Activated naive CD8-positive, alpha-beta T cell treated with anti-CD3 and anti-CD28 coated beads for 36 hours (primary cell): ENCODE measurements around the gene CFL1. TPM values are rescaled to one million over a fixed set of nuclear protein-coding genes. Genes with fewer than 3 reads are reported as not detected.
A peak's percentile ranks its signal among the peaks of the same experiment; 100 is the strongest.

ENCODE experiments used
- DNase-seq: peaks from one replicate; pipeline ENCODE4 v3.0.0; 2021
- H3K27ac Mint-ChIP-seq: one replicate; pipeline ENCODE4 v1.8.0; 2022; ENCODE audit warnings: mild to moderate bottlenecking, moderate library complexity, mixed read lengths
- H3K27me3 Mint-ChIP-seq: one replicate; pipeline ENCODE4 v1.8.0; 2022; ENCODE audit warnings: mild to moderate bottlenecking, mixed read lengths
- H3K36me3 Mint-ChIP-seq: one replicate; pipeline ENCODE4 v1.8.0; 2021; ENCODE audit warnings: mild to moderate bottlenecking, mixed read lengths
- H3K4me1 Mint-ChIP-seq: one replicate; pipeline ENCODE4 v1.8.0; 2021; ENCODE audit warnings: mixed read lengths
- H3K4me3 Mint-ChIP-seq: one replicate; pipeline ENCODE4 v1.8.0; 2022; ENCODE audit warnings: mild to moderate bottlenecking, moderate library complexity, mixed read lengths
- H3K9me3 Mint-ChIP-seq: one replicate; pipeline ENCODE4 v1.8.0; 2022; ENCODE audit warnings: mixed read lengths
- total RNA-seq, 2 experiments: library from RNA; stranded (reverse); gene quantifications; one replicate each; pipeline ENCODE4 v1.2.3, GENCODE V29; 2021

Gene CFL1
- total RNA-seq, 2 experiments from 2014 or later, result 1,050 to 1,075 TPM

GRCh38 chr11:65817835-65818680 is 39.9 kb downstream of the CFL1 start:
- Mint-ChIP-seq H3K4me1 (peaks cover 22% of the 10 kb centered on the region), H3K27me3 (no peaks in the 10 kb centered on the region), H3K36me3 (no peaks in the 10 kb centered on the region), H3K27ac (peak overlapping the region; percentile 82), H3K9me3 (no peaks in the 10 kb centered on the region), H3K4me3 (peak overlapping the region; percentile 79)
- DNase-seq, result peak; percentile 92

GRCh38 chr11:65817312-65817834 is 40.6 kb downstream of the CFL1 start:
- Mint-ChIP-seq H3K4me1 (peaks cover 22% of the 10 kb centered on the region), H3K36me3 (no peaks in the 10 kb centered on the region), H3K9me3 (no peaks in the 10 kb centered on the region), H3K27me3 (no peaks in the 10 kb centered on the region), H3K4me3 (peak overlapping the region; percentile 79), H3K27ac (peak overlapping the region; percentile 82)
- DNase-seq, result no peak

GRCh38 chr11:65816696-65817095 is 41.3 kb downstream of the CFL1 start:
- DNase-seq, result no peak
- H3K4me3 Mint-ChIP-seq, result peak overlapping the region; percentile 44
- H3K27ac Mint-ChIP-seq, result no peak overlapping the region
- peaks cover 22% of the 10 kb centered on the region for H3K4me1 Mint-ChIP-seq
- no peaks in the 10 kb centered on the region for H3K27me3 Mint-ChIP-seq
- H3K36me3 Mint-ChIP-seq, result no peaks in the 10 kb centered on the region
- H3K9me3 Mint-ChIP-seq, result no peaks in the 10 kb centered on the region

GRCh38 chr11:65814986-65815565 is 42.9 kb downstream of the CFL1 start:
- no peak overlapping the region for H3K27ac Mint-ChIP-seq
- no peak for DNase-seq

GRCh38 chr11:65814131-65814985 is 43.6 kb downstream of the CFL1 start:
- Mint-ChIP-seq H3K36me3 (no peaks in the 10 kb centered on the region), H3K27me3 (no peaks in the 10 kb centered on the region), H3K4me3 (no peak overlapping the region), H3K4me1 (peaks cover 22% of the 10 kb centered on the region), H3K9me3 (no peaks in the 10 kb centered on the region), H3K27ac (no peak overlapping the region)
- DNase-seq, result no peak

More at GRCh38 chr11:65814986-65815565, 42.9 kb downstream of the CFL1 start:
- H3K27me3 Mint-ChIP-seq, result no peaks in the 10 kb centered on the region
- no peaks in the 10 kb centered on the region for H3K36me3 Mint-ChIP-seq
- no peaks in the 10 kb centered on the region for H3K9me3 Mint-ChIP-seq
- H3K4me3 Mint-ChIP-seq, result no peak overlapping the region
- peaks cover 22% of the 10 kb centered on the region for H3K4me1 Mint-ChIP-seq

- H3K9me3 Mint-ChIP-seq, result no peaks in the 10 kb centered on the region
- H3K4me3 Mint-ChIP-seq, result no peak overlapping the region
- H3K27ac Mint-ChIP-seq, result no peak overlapping the region
- DNase-seq, result no peak
- H3K36me3 Mint-ChIP-seq, result no peaks in the 10 kb centered on the region
- H3K27me3 Mint-ChIP-seq, result peaks cover 11% of the 10 kb centered on the region
- H3K4me1 Mint-ChIP-seq, result peaks cover 9% of the 10 kb centered on the region
Observed at GRCh38 chr11:65811764-65812475, 46.1 kb downstream of the CFL1 start.

GRCh38 chr11:65810046-65810868 is 47.7 kb downstream of the CFL1 start:
- Mint-ChIP-seq H3K27me3 (peaks cover 13% of the 10 kb centered on the region), H3K27ac (no peak overlapping the region), H3K9me3 (no peaks in the 10 kb centered on the region), H3K36me3 (no peaks in the 10 kb centered on the region), H3K4me1 (peaks cover 2% of the 10 kb centered on the region), H3K4me3 (no peak overlapping the region)
- no peak for DNase-seq

- no peak for DNase-seq
- Mint-ChIP-seq H3K4me3 (no peak overlapping the region), H3K27me3 (peaks cover 16% of the 10 kb centered on the region), H3K4me1 (no peaks in the 10 kb centered on the region), H3K36me3 (no peaks in the 10 kb centered on the region), H3K27ac (no peak overlapping the region), H3K9me3 (no peaks in the 10 kb centered on the region)
Observed at GRCh38 chr11:65809496-65809895, 48.5 kb downstream of the CFL1 start.

- no peak for DNase-seq
- Mint-ChIP-seq H3K4me3 (no peak overlapping the region), H3K27ac (no peak overlapping the region), H3K36me3 (no peaks in the 10 kb centered on the region), H3K4me1 (no peaks in the 10 kb centered on the region), H3K27me3 (peaks cover 23% of the 10 kb centered on the region), H3K9me3 (no peaks in the 10 kb centered on the region)
Observed at GRCh38 chr11:65808744-65809341, 49.1 kb downstream of the CFL1 start.

GRCh38 chr11:65806979-65807378 is 51.0 kb downstream of the CFL1 start:
- Mint-ChIP-seq H3K27ac (no peak overlapping the region), H3K9me3 (no peaks in the 10 kb centered on the region), H3K27me3 (peaks cover 40% of the 10 kb centered on the region), H3K4me3 (no peak overlapping the region), H3K36me3 (no peaks in the 10 kb centered on the region), H3K4me1 (no peaks in the 10 kb centered on the region)
- DNase-seq, result no peak

Other genes with a start within 250 kb of the CFL1 start
- gene MAP3K11, start 244.0 kb downstream of the CFL1 start, total RNA-seq, result 10 to 100 TPM; 51.2 to 54.8 TPM
- 10 to 100 TPM; 40.9 to 42.6 TPM for gene PCNX3, start 242.4 kb downstream of the CFL1 start, total RNA-seq
- gene SIPA1, start 220.1 kb downstream of the CFL1 start, total RNA-seq, result 100 to 1,000 TPM; 123 to 127 TPM
- gene RELA, start 195.3 kb downstream of the CFL1 start, total RNA-seq, result 10 to 100 TPM; 69.6 to 71.6 TPM
- 10 to 100 TPM; 65.0 to 65.4 TPM for gene KAT5, start 145.9 kb downstream of the CFL1 start, total RNA-seq
- 100 to 1,000 TPM; 104 to 108 TPM for gene RNASEH2C, start 137.4 kb downstream of the CFL1 start, total RNA-seq
- 10 to 100 TPM; 20.4 to 20.6 TPM for gene AP5B1, start 77.2 kb downstream of the CFL1 start, total RNA-seq
- gene OVOL1, start 71.1 kb downstream of the CFL1 start, total RNA-seq, result under 1 TPM; 0.42 to 0.45 TPM
- 1 to 10 TPM; 2.4 to 3.3 TPM for gene SNX32, start 24.2 kb downstream of the CFL1 start, total RNA-seq
- 10 to 100 TPM; 64.0 to 67.4 TPM for gene MUS81, start 2.3 kb upstream of the CFL1 start, total RNA-seq
- gene EFEMP2, start 14.6 kb upstream of the CFL1 start, total RNA-seq, result 1 to 10 TPM; 8.5 to 8.9 TPM
- gene CTSW, start 21.7 kb upstream of the CFL1 start, total RNA-seq, result 10 to 100 TPM; 39.3 to 41.5 TPM
- gene FIBP, start 30.3 kb upstream of the CFL1 start, total RNA-seq, result 100 to 1,000 TPM; 113 to 114 TPM
- 10 to 100 TPM; 78.5 to 81.3 TPM for gene CCDC85B, start 32.5 kb upstream of the CFL1 start, total RNA-seq
- gene FOSL1, start 42.2 kb upstream of the CFL1 start, total RNA-seq, result 10 to 100 TPM; 15.8 to 16.0 TPM
- gene C11orf68, start 60.9 kb upstream of the CFL1 start, total RNA-seq, result 10 to 100 TPM; 16.8 to 16.9 TPM
- gene DRAP1, start 61.2 kb upstream of the CFL1 start, total RNA-seq, result 100 to 1,000 TPM; 108 to 109 TPM
- not detected for gene TSGA10IP, start 87.3 kb upstream of the CFL1 start, total RNA-seq
- 10 to 100 TPM; 59.6 to 62.6 TPM for gene SART1, start 103.6 kb upstream of the CFL1 start, total RNA-seq
- 10 to 100 TPM; 56.8 to 63.7 TPM for gene EIF1AD, start 144.0 kb upstream of the CFL1 start, total RNA-seq
- gene BANF1, start 144.3 kb upstream of the CFL1 start, total RNA-seq, result 100 to 1,000 TPM; 253 to 277 TPM
- gene CST6, start 153.8 kb upstream of the CFL1 start, total RNA-seq, result not detected
- gene CATSPER1, start 168.3 kb upstream of the CFL1 start, total RNA-seq, result not detected
- under 1 TPM; 0.70 to 0.95 TPM for gene GAL3ST3, start 191.0 kb upstream of the CFL1 start, total RNA-seq
- gene SF3B2, start 194.2 kb upstream of the CFL1 start, total RNA-seq, result 100 to 1,000 TPM; 268 TPM
- gene PACS1, start 212.1 kb upstream of the CFL1 start, total RNA-seq, result 10 to 100 TPM; 58.4 to 61.4 TPM